ENCODE measurements around the gene NDUFA6.

NDUFA6 gene

DNA sequence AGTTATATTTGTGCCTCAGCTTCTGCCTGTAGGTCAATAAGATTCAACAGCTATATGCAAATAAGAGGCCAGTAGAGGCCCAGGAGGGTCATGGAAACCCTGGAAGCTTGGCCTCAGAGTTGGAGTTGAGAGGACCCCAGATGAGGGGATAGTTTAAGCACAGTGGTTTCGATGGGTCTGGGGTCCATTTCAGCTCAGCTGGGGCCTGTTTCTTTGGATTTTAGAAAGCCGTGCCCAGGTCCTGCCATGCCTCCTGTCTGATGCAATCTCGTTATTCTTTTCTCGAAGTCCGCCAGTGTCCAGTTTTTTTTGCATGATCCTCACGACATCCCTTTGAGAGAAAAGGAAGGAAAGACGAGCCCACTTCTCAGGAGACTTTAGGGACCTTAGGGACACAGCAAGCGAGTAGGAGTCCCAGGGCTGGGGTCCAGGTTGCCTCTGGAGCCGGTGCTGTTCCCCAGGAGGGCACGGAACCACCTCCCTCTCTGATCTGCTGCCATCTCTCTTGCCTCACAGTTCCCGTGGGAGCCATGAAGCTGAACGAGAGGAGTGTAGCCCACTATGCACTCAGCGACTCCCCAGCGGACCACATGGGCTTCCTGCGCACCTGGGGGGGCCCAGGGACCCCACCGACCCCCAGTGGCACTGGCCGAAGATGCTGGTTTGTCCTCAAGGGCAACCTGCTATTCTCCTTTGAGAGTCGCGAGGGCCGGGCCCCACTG, 13.6 kb downstream of the NDUFA6 start:
- no peaks in the 10 kb centered on the region for H3K9me2 ChIP-seq (replicated peaks; ENCODE audit: insufficient read depth, low read length)
- no peak overlapping the region for H3K9ac ChIP-seq (ENCODE audit: low read length)
- no peak overlapping the region for H3K4me2 ChIP-seq (ENCODE audit: low read depth, low read length)
- TF ChIP-seq, protein P1, sequence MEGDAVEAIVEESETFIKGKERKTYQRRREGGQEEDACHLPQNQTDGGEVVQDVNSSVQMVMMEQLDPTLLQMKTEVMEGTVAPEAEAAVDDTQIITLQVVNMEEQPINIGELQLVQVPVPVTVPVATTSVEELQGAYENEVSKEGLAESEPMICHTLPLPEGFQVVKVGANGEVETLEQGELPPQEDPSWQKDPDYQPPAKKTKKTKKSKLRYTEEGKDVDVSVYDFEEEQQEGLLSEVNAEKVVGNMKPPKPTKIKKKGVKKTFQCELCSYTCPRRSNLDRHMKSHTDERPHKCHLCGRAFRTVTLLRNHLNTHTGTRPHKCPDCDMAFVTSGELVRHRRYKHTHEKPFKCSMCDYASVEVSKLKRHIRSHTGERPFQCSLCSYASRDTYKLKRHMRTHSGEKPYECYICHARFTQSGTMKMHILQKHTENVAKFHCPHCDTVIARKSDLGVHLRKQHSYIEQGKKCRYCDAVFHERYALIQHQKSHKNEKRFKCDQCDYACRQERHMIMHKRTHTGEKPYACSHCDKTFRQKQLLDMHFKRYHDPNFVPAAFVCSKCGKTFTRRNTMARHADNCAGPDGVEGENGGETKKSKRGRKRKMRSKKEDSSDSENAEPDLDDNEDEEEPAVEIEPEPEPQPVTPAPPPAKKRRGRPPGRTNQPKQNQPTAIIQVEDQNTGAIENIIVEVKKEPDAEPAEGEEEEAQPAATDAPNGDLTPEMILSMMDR (IDR thresholded peaks at IDR 0.05; ENCODE audit: low read length), result no peak
- TF ChIP-seq EZH2 (optimal IDR thresholded peaks at IDR 0.05; ENCODE audit: low read depth, low read length), result no peak
- no peak for TF ChIP-seq EZH2phosphoT487 (IDR thresholded peaks at IDR 0.05; ENCODE audit: low read length)
- no peaks in the 10 kb centered on the region for H3K36me3 ChIP-seq (replicated peaks; ENCODE audit: insufficient read depth, low read length)
- H3F3A ChIP-seq (ENCODE audit: insufficient read depth, low read length), result 0 out of 2 replicates have a peak, but pooled peaks cover 13% of the 10 kb centered on the region
- no peak overlapping the region for H2AFZ ChIP-seq (ENCODE audit: low read length)
- no peak for DNase-seq
- peaks cover 20% of the 10 kb centered on the region for H3K79me2 ChIP-seq (ENCODE audit: low read length)
- no peaks in the 10 kb centered on the region for H3K9me3 ChIP-seq (replicated peaks; ENCODE audit: insufficient read depth, low read length)
- H3K27me3 ChIP-seq (replicated peaks; ENCODE audit: insufficient read depth, low read length), result no peaks in the 10 kb centered on the region
- H4K20me1 ChIP-seq (ENCODE audit: insufficient read depth, low read length), result no peaks in the 10 kb centered on the region
- no peak overlapping the region for H3K4me3 ChIP-seq (ENCODE audit: low read length)
- no peak overlapping the region for H3K27ac ChIP-seq (ENCODE audit: low read length)
- H3K4me1 ChIP-seq (ENCODE audit: low read length), result peaks cover 7% of the 10 kb centered on the region

DNA sequence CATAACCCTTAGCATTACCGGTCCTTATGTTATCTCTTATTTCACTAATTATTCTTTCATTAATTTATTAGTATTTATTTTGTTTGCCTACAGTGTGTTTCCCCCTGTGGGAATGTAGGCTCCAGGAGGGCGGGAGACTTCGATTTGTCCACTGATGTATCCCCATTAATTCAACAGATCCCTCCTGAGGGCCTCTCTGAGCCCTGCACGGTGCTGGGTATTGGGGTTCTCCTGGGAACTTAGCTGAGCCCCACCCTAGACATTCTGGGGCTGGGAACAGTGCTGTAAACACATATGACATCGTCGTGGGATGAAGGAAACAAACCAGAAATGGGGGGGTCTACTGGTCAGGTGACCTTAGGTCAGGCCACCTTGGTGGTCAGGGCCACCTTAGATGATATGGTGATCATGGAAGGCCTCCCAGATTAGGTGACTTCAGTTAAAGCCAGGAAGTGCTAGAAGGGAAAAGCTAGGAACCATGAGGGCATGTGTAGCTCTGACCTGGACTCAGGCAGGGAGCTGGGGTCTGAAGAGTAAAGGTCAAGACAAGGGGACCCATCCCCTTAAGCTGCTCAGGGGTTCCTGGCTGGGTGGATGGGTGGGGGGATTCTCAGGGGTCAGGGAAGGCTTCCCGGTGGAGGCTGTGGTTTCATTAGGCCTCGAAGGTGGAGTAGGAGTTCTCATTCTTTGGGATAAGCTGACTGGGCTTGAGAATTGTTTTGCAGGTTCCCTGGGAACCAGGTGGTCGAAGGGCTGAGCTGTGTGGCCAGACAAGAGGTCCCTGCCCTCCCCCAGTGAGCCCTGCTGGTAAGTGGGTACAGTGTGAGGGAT, 15.5 kb downstream of the NDUFA6 start:
- H3K9me2 ChIP-seq (replicated peaks; ENCODE audit: insufficient read depth, low read length), result no peaks in the 10 kb centered on the region
- no peak overlapping the region for H2AFZ ChIP-seq (ENCODE audit: low read length)
- no peaks in the 10 kb centered on the region for H3K36me3 ChIP-seq (replicated peaks; ENCODE audit: insufficient read depth, low read length)
- H3F3A ChIP-seq (ENCODE audit: insufficient read depth, low read length), result peaks cover 18% of the 10 kb centered on the region; the same call in 1 of the 2 replicates
- H3K27me3 ChIP-seq (replicated peaks; ENCODE audit: insufficient read depth, low read length), result no peaks in the 10 kb centered on the region
- peaks cover 2% of the 10 kb centered on the region for H3K79me2 ChIP-seq (ENCODE audit: low read length)
- H3K9me3 ChIP-seq (replicated peaks; ENCODE audit: insufficient read depth, low read length), result no peaks in the 10 kb centered on the region
- no peak overlapping the region for H3K4me2 ChIP-seq (ENCODE audit: low read depth, low read length)
- DNase-seq, result no peak
- no peak overlapping the region for H3K9ac ChIP-seq (ENCODE audit: low read length)
- H3K4me1 ChIP-seq (ENCODE audit: low read length), result peaks cover 10% of the 10 kb centered on the region
- no peak overlapping the region for H3K27ac ChIP-seq (ENCODE audit: low read length)
- 0 out of 2 replicates have a peak overlapping the region, but pooled peaks have one; percentile 34 for H3K4me3 ChIP-seq (ENCODE audit: low read length)
- no peaks in the 10 kb centered on the region for H4K20me1 ChIP-seq (ENCODE audit: insufficient read depth, low read length)
- TF ChIP-seq, protein P1 (IDR thresholded peaks at IDR 0.05; ENCODE audit: low read length), result no peak
- TF ChIP-seq EZH2phosphoT487 (IDR thresholded peaks at IDR 0.05; ENCODE audit: low read length), result no peak
- TF ChIP-seq EZH2 (optimal IDR thresholded peaks at IDR 0.05; ENCODE audit: low read depth, low read length), result no peak

DNA sequence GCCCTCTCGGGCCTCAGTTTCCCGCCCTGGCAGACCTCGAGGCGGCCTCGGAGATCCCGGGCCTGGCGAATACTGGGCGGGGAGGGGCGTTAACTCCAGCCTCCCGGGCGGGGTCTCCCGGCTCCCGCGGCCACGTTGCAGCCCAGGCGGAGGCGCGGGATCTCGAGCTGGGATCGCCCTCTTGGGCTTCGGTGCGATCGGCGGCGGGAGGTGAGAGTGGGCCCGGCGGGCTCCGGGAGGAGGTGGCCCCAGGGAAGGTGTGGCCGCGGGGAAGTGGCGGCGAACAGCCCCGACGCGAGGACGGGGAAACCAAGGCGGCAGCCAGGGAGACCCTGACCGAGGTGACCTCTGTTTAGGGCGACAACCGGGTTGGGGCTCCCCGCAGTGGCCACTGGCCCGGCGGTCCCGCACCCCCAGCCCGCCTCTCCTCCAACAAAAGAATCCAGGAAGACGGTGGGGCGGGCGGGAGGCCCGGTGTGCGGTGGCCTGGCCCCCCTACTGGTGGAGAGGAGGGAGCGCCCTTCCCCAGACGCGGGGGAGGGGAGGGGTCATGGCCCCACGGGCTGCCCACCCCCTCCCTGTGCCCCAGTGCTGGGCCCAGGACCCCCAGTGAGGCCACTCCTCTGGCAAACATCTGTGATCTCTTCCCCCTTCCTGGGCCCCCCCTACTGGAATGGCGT, 16.3 kb downstream of the NDUFA6 start, which contains the start of gene PHETA2:
TSS of gene PHETA2 (plus strand) at position 117 of the 680 bp plus-strand sequence. CDS start 3,046 bp downstream, outside the sequence.
- H2AFZ ChIP-seq (ENCODE audit: low read length), result peak within 1 kb of the TSS; percentile 58; the same call in 1 of the 2 replicates
- peaks cover 20% of the 10 kb centered on the region; the same call in 1 of the 2 replicates for H3F3A ChIP-seq (ENCODE audit: insufficient read depth, low read length)
- no peak within 1 kb of the TSS for H3K27ac ChIP-seq (ENCODE audit: low read length)
- H3K4me1 ChIP-seq (ENCODE audit: low read length), result peaks cover 15% of the 10 kb centered on the region
- H3K79me2 ChIP-seq (ENCODE audit: low read length), result no peaks in the 10 kb centered on the region
- no peaks in the 10 kb centered on the region for H3K36me3 ChIP-seq (replicated peaks; ENCODE audit: insufficient read depth, low read length)
- peak within 1 kb of the TSS; percentile 34; the same call in 1 of the 2 replicates for H3K4me3 ChIP-seq (ENCODE audit: low read length)
- H3K9ac ChIP-seq (ENCODE audit: low read length), result peak within 1 kb of the TSS; percentile 37; the same call in 1 of the 2 replicates
- no peaks in the 10 kb centered on the region for H4K20me1 ChIP-seq (ENCODE audit: insufficient read depth, low read length)
- TF ChIP-seq, protein P1 (IDR thresholded peaks at IDR 0.05; ENCODE audit: low read length), result peak; percentile 19; the same call in 1 of the 2 replicates
- TF ChIP-seq EZH2phosphoT487 (IDR thresholded peaks at IDR 0.05; ENCODE audit: low read length), result no peak
- no peak for TF ChIP-seq EZH2 (optimal IDR thresholded peaks at IDR 0.05; ENCODE audit: low read depth, low read length)
- H3K9me2 ChIP-seq (replicated peaks; ENCODE audit: insufficient read depth, low read length), result no peaks in the 10 kb centered on the region
- no peaks in the 10 kb centered on the region for H3K27me3 ChIP-seq (replicated peaks; ENCODE audit: insufficient read depth, low read length)
- no peaks in the 10 kb centered on the region for H3K9me3 ChIP-seq (replicated peaks; ENCODE audit: insufficient read depth, low read length)
- H3K4me2 ChIP-seq (ENCODE audit: low read depth, low read length), result peak within 1 kb of the TSS; percentile 45; the same call in 1 of the 2 replicates
- DNase-seq, result no peak

Data from MM.1S (cell line).